ENCODE measurements around the gene POLR2J2. TPM values are rescaled to one million over a fixed set of nuclear protein-coding genes. Genes with fewer than 3 reads are reported as not detected.
"Not testable (repeated sequence)": the region's sequence is repeated elsewhere in the genome, so short reads cannot be mapped to it uniquely, and the experiment has no call there.

POLR2J2 gene
- total and polyA plus RNA-seq, 2 of the 8 experiments (the other 6 are each of a cell fraction or from before 2014, with no cell fraction given), result 1.8 to 7.7 TPM

- H3K23me2 ChIP-seq (ENCODE audit: low read depth, low read length); H2BK12ac ChIP-seq (ENCODE audit: low read depth, low read length); DNase-seq (ENCODE audit: low read depth in 1 of 2, low spot score in 2 of 2); FAIRE-seq; H2BK120ac ChIP-seq (replicated peaks; ENCODE audit: low read depth, low read length); H3K9me3 ChIP-seq (ENCODE audit: insufficient read depth in 2 of 2, low read depth in 1 of 2, low read length in 1 of 2); H3K14ac ChIP-seq (ENCODE audit: insufficient read length); H3K56ac ChIP-seq (replicated peaks; ENCODE audit: insufficient read length, low read depth, low read length); H3K18ac ChIP-seq (ENCODE audit: extremely low read depth, low read length); H3K9ac ChIP-seq (replicated peaks in 1 of 4; ENCODE audit: extremely low read depth in 1 of 4, low read depth in 3 of 4, low read length in 3 of 4); H3K23ac ChIP-seq (ENCODE audit: insufficient read length); H3K79me2 ChIP-seq (ENCODE audit: control insufficient read depth in 1 of 2, insufficient read depth in 2 of 2, low read length in 2 of 2); POLR2A ChIA-PET (ENCODE audit: partially characterized antibody); H3K4me1 ChIP-seq (replicated peaks in 1 of 4; ENCODE audit: control insufficient read depth in 3 of 4, insufficient read depth in 4 of 4, low read length in 3 of 4); H4K20me1 ChIP-seq (replicated peaks in 1 of 2; ENCODE audit: control insufficient read depth in 1 of 2, insufficient read depth in 2 of 2, low read length in 2 of 2); H3K79me1 ChIP-seq (ENCODE audit: low read depth, low read length); H2BK20ac ChIP-seq (ENCODE audit: low read length); H2BK5ac ChIP-seq (ENCODE audit: low read depth, low read length); H3K4ac ChIP-seq (replicated peaks; ENCODE audit: insufficient read length, low read depth, low read length); H3K27ac ChIP-seq (ENCODE audit: low read depth, low read length); H2AFZ ChIP-seq (ENCODE audit: low read length); H4K8ac ChIP-seq (ENCODE audit: extremely low read depth, insufficient read depth, low read length); H3K4me2 ChIP-seq (ENCODE audit: insufficient read depth in 1 of 2, low read depth in 2 of 2, low read length in 2 of 2); H4K91ac ChIP-seq (replicated peaks; ENCODE audit: insufficient read length, low read length); H2AK5ac ChIP-seq (ENCODE audit: low read depth, low read length); H4K5ac ChIP-seq (ENCODE audit: insufficient read length, low read depth, low read length); H3K27me3 ChIP-seq (replicated peaks in 1 of 4; ENCODE audit: control insufficient read depth in 3 of 4, extremely low read depth in 1 of 4, insufficient read depth in 3 of 4, low read length in 3 of 4); H3K36me3 ChIP-seq (ENCODE audit: control insufficient read depth in 2 of 4, insufficient read depth in 4 of 4, low read length in 3 of 4); H3K4me3 ChIP-seq (ENCODE audit: extremely low read depth in 1 of 4, insufficient read depth in 2 of 4, low read depth in 3 of 4, low read length in 4 of 4); H2BK15ac ChIP-seq (ENCODE audit: low read length); CTCF ChIA-PET (ENCODE audit: partially characterized antibody): not testable (repeated sequence)
- 64% methylated on average over 5 of the region's 5 CpGs; no CpG with 5 or more reads in 1 of the 2 experiments for WGBS, 2 experiments (ENCODE audit: extremely low coverage in 1 of 2, insufficient coverage in 1 of 2, insufficient read length in 1 of 2, insufficient replicate concordance in 2 of 2, low coverage in 1 of 2, low lambda C conversion rate in 2 of 2, missing lambda C conversion rate in 1 of 2)
Measured at GRCh38 chr7:102713011-102713690, 41.7 kb upstream of the POLR2J2 start.
